Spleen (tissue), 11 donors: Measurements from ENCODE around the gene PRSS12. TPM values are rescaled to one million over a fixed set of nuclear protein-coding genes. Genes with fewer than 3 reads are reported as not detected.

Source experiments
- DNase-seq: peaks from one replicate; pipeline ENCODE4 v3.0.0-alpha.2; 2020
- H3K27ac ChIP-seq, 8 donors: fragments of 200-600 bp; sonication (generic) in 7 of 8; 1 replicate in 4 of 8; 2 replicates in 4 of 8; pipeline versions ENCODE4 v1.5.0 to v1.8.0; 2016 to 2021; ENCODE audit warnings: inconsistent platforms in 4 of 8, mild to moderate bottlenecking in 4 of 8, moderate library complexity in 1 of 8
- H3K27me3 ChIP-seq, 7 donors: fragments of 200-600 bp; sonication (generic) in 6 of 7; replicated peaks in 1 of 7; 1 replicate in 4 of 7; 2 replicates in 3 of 7; pipeline versions ENCODE4 v1.5.0 to v1.8.0; 2016 to 2021; ENCODE audit warnings: inconsistent platforms in 3 of 7, mild to moderate bottlenecking in 1 of 7
- H3K36me3 ChIP-seq, 6 donors: fragments of 200-600 bp; sonication (generic) in 5 of 6; 1 replicate in 4 of 6; 2 replicates in 2 of 6; pipeline versions ENCODE4 v1.5.0 to v1.8.0; 2016 to 2021; ENCODE audit warnings: inconsistent platforms in 2 of 6
- H3K4me1 ChIP-seq, 6 donors: fragments of 200-600 bp; sonication (generic) in 5 of 6; 1 replicate in 3 of 6; 2 replicates in 3 of 6; pipeline versions ENCODE4 v1.5.0 to v1.8.0; 2016 to 2021; ENCODE audit warnings: inconsistent platforms in 3 of 6
- H3K4me3 ChIP-seq, 8 donors: fragments of 200-600 bp; sonication (generic) in 7 of 8; 1 replicate in 4 of 8; 2 replicates in 4 of 8; pipeline versions ENCODE4 v1.5.0 to v1.8.0; 2016 to 2021; ENCODE audit warnings: inconsistent platforms in 4 of 8, mild to moderate bottlenecking in 4 of 8, moderate library complexity in 2 of 8
- H3K9me3 ChIP-seq, 8 donors: fragments of 200-600 bp; sonication (generic) in 7 of 8; 1 replicate in 4 of 8; 2 replicates in 4 of 8; pipeline versions ENCODE4 v1.5.0 to v1.8.0; 2016 to 2021; ENCODE audit warnings: inconsistent platforms in 4 of 8
- CTCF ChIP-seq, 11 experiments: fragments of 200-600 bp in 7 of 11; fragments of 450-650 bp in 4 of 11; sonication (generic) in 4 of 11; IDR thresholded peaks in 8 of 11; conservative IDR thresholded peaks in 3 of 11; 1 replicate in 7 of 11; 2 replicates in 4 of 11; pipeline versions ENCODE4 v1.4.0 to v1.8.0; 2016 to 2021; ENCODE audit warnings: antibody characterized with exemption in 11 of 11, inconsistent platforms in 4 of 11, mild to moderate bottlenecking in 1 of 11
- POLR2A ChIP-seq, 3 donors: fragments of 450-650 bp; IDR thresholded peaks; one replicate each; pipeline ENCODE4 v1.5.1; 2017; ENCODE audit warnings: antibody characterized with exemption in 3 of 3, mild to moderate bottlenecking in 1 of 3
- POLR2AphosphoS5 ChIP-seq, 3 donors: sonication (generic); formaldehyde crosslinking; IDR thresholded peaks; one replicate each; pipeline ENCODE4 v1.5.1; 2017; ENCODE audit warnings: antibody characterized with exemption in 3 of 3
- WGBS, 5 donors: extraction: QIAGEN DNeasy Blood & Tissue Kit in 3 of 5; methylation state at CpG; one replicate each; pipeline versions ENCODE4 v1.1.5 to v1.1.7; 2013 to 2018; 5-methylcytosine and 5-hydroxymethylcytosine counted together
- intact Hi-C: fragments of 100-400 bp; cut with DNase I; formaldehyde crosslinking; loops from one replicate; pipeline ENCODE4 v1.15.0; 2023; ENCODE audit warnings: low total_unique reads
- polyA plus RNA-seq, 3 donors: library from polyadenylated mRNA; stranded (reverse); fragments of 200-250 nt; gene quantifications; one replicate each; pipeline ENCODE4 v1.2.1, GENCODE V29; 2013
- total RNA-seq, 7 donors: library from RNA; depleted of rRNA in 3 of 7; stranded (reverse); fragments of >200 nt in 3 of 7; fragmentation: NEBNext Ultra II Directional in 4 of 7; extraction: Animal tissue kit (Norgen Biotek cat#: 25700) in 4 of 7; gene quantifications; one replicate each; pipeline versions ENCODE4 v1.1.0 to v1.2.1, GENCODE V29; 2016 to 2021
- donor health status: healthy with polysubstance abuse.
- donor health status: DM: no; HTN: no; CAD: no; lungs with moderate emphysema.
- donor health status: DM: no; HTN: no; CAD: no.
- donor health status: Bipolar disorder and iron deficiency.
- donor health status: healthy.
- donor health status: DM: no; HTN: no; CAD: no.
- donor health status: DM: yes; HTN: yes; CAD: no.

PRSS12 gene
- total and polyA plus RNA-seq, 10 donors: 0.03 to 0.44 (median 0.10) TPM; not detected in 5

GRCh38 chr4:118278473-118279274 is 74.1 kb downstream of the PRSS12 start:
- H3K4me3 ChIP-seq: peak overlapping the region; percentile 62 to 91 (median 66)
- H3K4me1 ChIP-seq: peaks cover 19 to 51% (median 38%) of the 10 kb centered on the region in 6 donors
- WGBS, 5 donors: 0 to 1% (median 1%) methylated on average over 34 to 56 of the region's 56 CpGs
- peaks cover 0 to 23% (median 3%) of the 10 kb centered on the region in 6 donors for H3K36me3 ChIP-seq
- peak; percentile 99 for DNase-seq
- peak overlapping the region; percentile 89 to 97 (median 92) for H3K27ac ChIP-seq
- H3K9me3 ChIP-seq: no peaks in the 10 kb centered on the region
- peak; percentile 56 to 73 (median 62) for TF ChIP-seq POLR2A (IDR thresholded peaks at IDR 0.05)
- peak; percentile 91 to 99 (median 94) for TF ChIP-seq POLR2AphosphoS5 (IDR thresholded peaks at IDR 0.05)
- TF ChIP-seq CTCF (IDR thresholded peaks at IDR 0.05 in 8 of 11, conservative IDR thresholded peaks at IDR 0.05 in 3 of 11): peak in 1 of 11 experiments; percentile 22
- no peaks in the 10 kb centered on the region for H3K27me3 ChIP-seq
- intact Hi-C loops: loop anchor here (5.0 kb wide), 2 partner anchors 309 to 404 kb away; no protein-coding TSS in a partner anchor

DNA sequence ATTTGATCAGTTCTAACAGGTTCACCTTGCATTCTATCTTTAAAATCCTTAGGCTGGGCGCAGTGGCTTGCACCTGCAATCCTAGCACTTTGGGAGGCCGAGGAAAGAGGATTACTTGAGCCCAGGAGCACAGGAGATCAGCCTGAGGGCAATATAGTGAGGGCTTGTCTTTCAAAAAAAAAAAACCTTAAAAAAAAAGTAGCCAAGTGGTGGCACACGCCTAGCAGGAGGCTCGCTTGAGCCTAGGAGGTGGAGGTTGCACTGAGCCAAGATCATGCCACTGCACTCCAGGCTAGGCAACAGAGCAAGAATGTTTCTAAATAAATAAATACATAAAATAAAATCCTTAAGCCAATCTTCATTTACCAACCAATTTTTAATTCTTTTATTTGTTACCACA is 75.6 kb downstream of the PRSS12 start:
- no peaks in the 10 kb centered on the region for H3K9me3 ChIP-seq
- H3K36me3 ChIP-seq: peaks cover 0 to 13% (median 3%) of the 10 kb centered on the region in 6 donors
- H3K4me1 ChIP-seq: peaks cover 19 to 44% (median 36%) of the 10 kb centered on the region in 6 donors
- intact Hi-C loops: loop anchor here (5.0 kb wide), 2 partner anchors 310 to 405 kb away; no protein-coding TSS in a partner anchor
- TF ChIP-seq POLR2A (IDR thresholded peaks at IDR 0.05) (no peak), CTCF (IDR thresholded peaks at IDR 0.05 in 8 of 11, conservative IDR thresholded peaks at IDR 0.05 in 3 of 11) (no peak), POLR2AphosphoS5 (IDR thresholded peaks at IDR 0.05) (no peak)
- H3K27me3 ChIP-seq: no peaks in the 10 kb centered on the region
- 84 to 93% (median 91%) methylated on average over 4 of the region's 4 CpGs for WGBS, 5 donors
- H3K27ac ChIP-seq: peak overlapping the region in 1 of 8 donors; percentile 92
- no peak overlapping the region for H3K4me3 ChIP-seq
- no peak for DNase-seq

GRCh38 chr4:118276580-118276979 is 76.2 kb downstream of the PRSS12 start:
- Histone ChIP-seq H3K36me3 (peaks cover 0 to 6% (median under 1%) of the 10 kb centered on the region in 6 donors), H3K9me3 (no peaks in the 10 kb centered on the region), H3K4me1 (peaks cover 18 to 38% (median 30%) of the 10 kb centered on the region in 6 donors), H3K27me3 (no peaks in the 10 kb centered on the region), H3K27ac (no peak overlapping the region), H3K4me3 (no peak overlapping the region)
- intact Hi-C loops: loop anchor here (5.0 kb wide), 2 partner anchors 311 to 406 kb away; no protein-coding TSS in a partner anchor
- TF ChIP-seq POLR2A (IDR thresholded peaks at IDR 0.05) (no peak), POLR2AphosphoS5 (IDR thresholded peaks at IDR 0.05) (no peak)
- WGBS, 5 donors: 69 to 93% (median 91%) methylated on average over 2 of the region's 2 CpGs
- DNase-seq: no peak

DNA sequence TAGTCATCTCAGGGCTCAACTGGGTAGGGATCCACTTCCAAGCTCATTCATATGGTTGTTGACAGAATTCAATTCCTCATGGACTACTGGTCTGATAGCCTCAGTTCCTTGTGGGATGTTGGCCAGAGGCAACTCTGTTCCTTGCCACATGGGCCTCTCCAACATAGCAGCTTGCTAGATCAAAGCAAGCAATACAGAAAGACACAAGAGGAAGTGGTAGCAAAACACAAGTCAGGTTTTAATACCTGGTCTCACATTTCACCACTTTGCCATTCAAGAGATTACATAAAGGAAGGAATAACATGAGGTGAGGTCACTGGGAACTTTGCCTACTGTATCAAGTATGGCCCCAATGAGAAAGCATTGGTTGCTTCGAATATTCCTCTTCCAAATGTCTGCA is 79.2 kb downstream of the PRSS12 start:
- 81 to 100% (median 90%) methylated on average over 1 of the region's 1 CpG for WGBS, 5 donors
- H3K4me1 ChIP-seq: peaks cover 0 to 11% (median 5%) of the 10 kb centered on the region in 6 donors
- peaks cover 0 to 5% (median 0%) of the 10 kb centered on the region in 7 donors for H3K27me3 ChIP-seq
- intact Hi-C loops: no loop called here
- no peak for TF ChIP-seq POLR2AphosphoS5 (IDR thresholded peaks at IDR 0.05)
- no peak for TF ChIP-seq POLR2A (IDR thresholded peaks at IDR 0.05)
- no peak for TF ChIP-seq CTCF (IDR thresholded peaks at IDR 0.05 in 8 of 11, conservative IDR thresholded peaks at IDR 0.05 in 3 of 11)
- no peak for DNase-seq
- H3K9me3 ChIP-seq: no peaks in the 10 kb centered on the region
- no peaks in the 10 kb centered on the region for H3K36me3 ChIP-seq
- no peak overlapping the region for H3K4me3 ChIP-seq
- no peak overlapping the region for H3K27ac ChIP-seq
